Measurements from ENCODE around the gene PAOX. TPM values are rescaled to one million over a fixed set of nuclear protein-coding genes. Genes with fewer than 3 reads are reported as not detected.

The PAOX gene
- 3.4 TPM for total RNA-seq
- long read RNA-seq, transcript PAOX-201 (7 exons, 1,858 nt) = major isoform, 12 of 20 reads
- long read RNA-seq, partial matches to known transcripts = 5 of 20 reads
- long read RNA-seq, other reads (novel, unspliced or antisense) = 3 of 20 reads

DNA sequence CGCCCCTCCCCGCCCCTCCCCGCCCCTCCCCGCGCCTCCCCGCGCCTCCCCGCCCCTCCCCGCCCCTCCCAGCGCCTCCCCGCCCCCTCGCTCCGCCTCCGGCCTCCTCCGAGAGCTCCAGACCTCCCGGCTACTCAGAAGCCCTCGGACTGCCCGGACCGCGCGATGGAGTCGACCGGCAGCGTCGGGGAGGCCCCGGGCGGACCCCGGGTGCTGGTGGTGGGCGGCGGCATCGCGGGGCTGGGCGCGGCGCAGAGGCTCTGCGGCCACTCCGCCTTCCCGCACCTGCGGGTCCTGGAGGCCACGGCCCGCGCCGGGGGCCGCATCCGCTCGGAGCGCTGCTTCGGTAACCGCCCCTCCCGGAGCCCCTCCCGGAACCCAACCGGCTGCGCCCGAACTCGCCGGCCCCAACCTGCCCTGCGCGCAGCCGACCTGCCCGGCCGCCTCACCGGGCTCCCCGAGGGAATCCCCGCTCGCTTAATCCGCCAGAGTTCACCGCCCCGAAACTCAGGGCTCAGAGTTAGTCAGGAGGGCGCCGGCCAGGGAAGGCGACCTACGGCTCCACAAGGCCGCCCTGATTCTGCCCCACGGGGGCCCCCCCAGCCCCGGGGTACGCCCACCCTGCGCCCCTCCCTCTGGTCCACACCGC, at the start of gene PAOX:
Gene PAOX (plus strand): TSS at position 111 of the 649 bp plus-strand sequence. CDS start 55 bp downstream, at position 166.
- ATAC-seq (ENCODE audit: poor library complexity) = peak; percentile 66
- intact Hi-C loops (cut with DNase I) = no loop called here
- DNase-seq = peak; percentile 83

DNA sequence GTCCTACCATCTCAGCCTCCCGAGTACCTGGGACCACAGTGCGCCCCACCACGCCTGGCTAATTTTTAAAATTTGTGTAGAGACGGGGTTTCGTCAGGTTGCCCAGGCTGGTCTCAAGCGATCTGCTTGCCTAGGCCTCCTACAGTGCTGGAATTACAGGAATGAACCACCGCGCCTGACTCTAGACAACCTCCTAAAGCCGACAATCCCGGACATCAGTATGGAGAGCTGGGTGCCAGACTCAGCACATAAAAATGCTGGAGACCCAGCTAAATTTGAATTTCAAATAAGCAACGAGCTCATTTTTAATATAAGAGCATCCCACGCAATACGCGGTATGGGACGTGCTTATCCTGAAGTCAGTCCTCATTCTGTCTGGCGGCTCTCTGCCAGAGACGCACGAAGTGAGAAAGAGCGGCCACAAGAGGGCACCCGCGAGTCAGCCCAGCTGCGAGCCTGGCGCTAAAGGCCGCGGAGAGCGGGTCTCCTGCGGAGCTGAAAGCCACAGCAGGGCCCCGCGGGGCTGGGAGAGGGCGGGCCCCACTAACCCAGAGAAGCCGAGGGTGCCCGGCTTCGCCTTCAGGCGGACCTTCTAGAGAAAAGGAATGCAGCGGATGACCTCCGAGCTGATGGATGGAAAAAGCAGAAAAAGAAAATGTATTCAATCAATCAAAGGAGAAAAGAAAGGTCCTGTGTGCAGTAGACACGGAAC, 49.4 kb upstream of the PAOX start:
- intact Hi-C loops (cut with DNase I) = loop anchor here (5.0 kb wide), 1 partner anchor 278 kb away; no protein-coding TSS in a partner anchor

GRCh38 chr10:133332936-133333699, 45.9 kb upstream of the PAOX start:
- DNase-seq (peak; percentile 20), ATAC-seq (ENCODE audit: poor library complexity) (no peak)

More for the DNA sequence above, 49.4 kb upstream of the PAOX start:
- peak; percentile 92 for DNase-seq
- ATAC-seq (ENCODE audit: poor library complexity) = peak; percentile 89

DNA sequence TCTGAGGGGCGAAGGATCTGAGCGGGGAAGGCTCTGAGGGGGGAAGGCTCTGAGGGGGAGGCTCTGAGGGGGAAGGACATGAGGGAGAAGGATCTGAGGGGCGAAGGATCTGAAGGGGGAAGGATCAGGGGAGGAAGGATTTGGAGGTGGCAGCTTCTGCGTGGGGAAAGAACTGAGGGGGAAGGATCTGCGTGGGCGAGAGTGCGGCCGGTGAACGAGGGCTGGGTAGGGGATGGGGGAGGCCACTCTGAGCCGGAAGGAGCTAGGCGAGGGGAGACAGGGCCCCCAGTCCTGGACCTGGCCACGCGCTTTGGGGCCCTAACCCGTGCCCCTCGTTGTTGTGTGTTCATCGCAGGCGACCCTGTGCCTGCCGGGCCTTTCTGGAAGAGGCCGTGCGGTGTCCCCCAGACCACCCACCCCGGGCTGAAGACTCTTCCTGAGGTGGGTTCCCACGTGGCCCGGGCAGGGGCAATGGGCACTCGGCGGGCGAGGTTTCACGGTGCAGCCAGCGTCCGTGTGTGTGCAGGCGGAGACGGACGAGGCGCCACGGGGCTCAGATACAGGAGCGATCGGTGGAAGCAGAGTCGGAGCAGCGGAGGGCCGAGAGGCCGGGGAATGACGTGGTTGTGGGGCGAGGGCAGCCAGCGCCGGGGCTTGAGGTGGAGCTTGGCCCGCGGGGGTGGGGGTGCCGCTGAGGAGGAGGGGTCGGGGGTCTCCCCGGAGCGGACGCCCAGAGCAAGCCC, 44.4 kb upstream of the PAOX start:
- intact Hi-C loops (cut with DNase I) = no loop called here
- DNase-seq (peak; percentile 44), ATAC-seq (ENCODE audit: poor library complexity) (peak; percentile 23)

More at GRCh38 chr10:133332936-133333699, 45.9 kb upstream of the PAOX start:
- intact Hi-C loops (cut with DNase I) = no loop called here

DNA sequence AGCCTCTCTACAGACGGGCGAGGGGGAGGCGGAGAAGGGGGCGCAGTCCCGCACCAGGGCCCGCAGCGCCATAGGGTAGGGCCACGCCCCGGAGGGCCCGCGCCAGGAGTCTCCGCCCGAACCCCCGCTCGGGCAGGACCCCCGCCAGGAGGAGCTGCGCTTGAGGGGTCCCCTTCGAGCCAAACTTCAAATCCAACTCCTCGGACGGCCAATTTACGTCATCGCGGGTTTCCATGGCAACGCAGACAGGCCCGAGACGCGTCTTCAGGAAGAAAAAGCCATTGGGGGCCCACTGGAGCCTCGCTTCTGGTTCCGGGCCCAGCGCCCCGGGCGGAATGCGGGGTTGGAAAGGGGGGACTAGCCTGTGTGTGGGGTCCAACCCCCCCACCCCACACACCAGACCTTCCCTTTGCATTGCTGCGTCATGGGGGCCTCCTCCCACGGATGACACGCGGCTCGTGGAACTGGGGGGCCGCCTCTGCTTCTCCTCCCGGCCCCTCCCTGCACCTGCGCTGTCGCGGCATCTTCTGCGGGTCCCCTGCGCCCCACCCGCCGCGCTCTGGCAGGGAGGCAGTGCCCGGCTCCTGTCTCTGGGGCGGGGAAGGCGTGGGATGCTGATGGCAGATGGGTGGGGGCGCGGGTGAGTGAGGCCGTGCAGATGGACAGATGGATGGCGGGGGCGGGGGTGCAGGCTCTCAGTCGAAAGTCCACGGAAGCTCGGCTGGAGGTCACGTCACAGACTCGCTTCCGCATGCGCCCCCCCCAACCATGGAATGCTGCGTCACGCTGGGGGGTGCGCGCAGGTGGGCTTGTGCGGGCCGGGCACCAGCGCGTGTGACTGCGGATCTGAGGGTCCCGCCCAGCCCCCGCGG, 43.6 kb upstream of the PAOX start:
- ATAC-seq (ENCODE audit: poor library complexity) (peak; percentile 35), DNase-seq (peak; percentile 68)
- intact Hi-C loops (cut with DNase I) = no loop called here

DNA sequence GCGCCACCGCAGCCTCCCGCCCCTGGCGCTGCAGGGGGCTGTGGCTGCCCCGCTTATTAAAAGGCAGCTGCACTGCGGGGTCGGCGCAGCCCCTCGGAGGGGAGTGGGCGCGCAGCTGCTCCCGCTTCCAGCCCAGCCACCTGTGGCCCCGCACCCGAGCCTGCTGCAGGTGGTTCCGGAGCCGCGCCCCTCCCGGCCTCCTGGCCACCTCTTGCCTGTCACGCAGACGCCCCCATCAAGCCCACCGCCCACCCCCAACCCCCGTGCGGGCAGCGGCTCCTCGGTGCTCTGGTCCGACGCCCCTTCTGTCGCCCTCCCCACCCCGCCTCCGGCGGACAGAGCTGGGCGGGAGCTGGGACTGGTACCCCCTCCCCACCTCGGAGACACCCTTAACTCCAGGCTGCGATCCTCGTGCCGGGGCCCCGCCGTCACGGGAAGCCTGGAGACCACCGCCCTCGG, 42.9 kb upstream of the PAOX start:
- intact Hi-C loops (cut with DNase I) = no loop called here
- DNase-seq = peak; percentile 39
- no peak for ATAC-seq (ENCODE audit: poor library complexity)

DNA sequence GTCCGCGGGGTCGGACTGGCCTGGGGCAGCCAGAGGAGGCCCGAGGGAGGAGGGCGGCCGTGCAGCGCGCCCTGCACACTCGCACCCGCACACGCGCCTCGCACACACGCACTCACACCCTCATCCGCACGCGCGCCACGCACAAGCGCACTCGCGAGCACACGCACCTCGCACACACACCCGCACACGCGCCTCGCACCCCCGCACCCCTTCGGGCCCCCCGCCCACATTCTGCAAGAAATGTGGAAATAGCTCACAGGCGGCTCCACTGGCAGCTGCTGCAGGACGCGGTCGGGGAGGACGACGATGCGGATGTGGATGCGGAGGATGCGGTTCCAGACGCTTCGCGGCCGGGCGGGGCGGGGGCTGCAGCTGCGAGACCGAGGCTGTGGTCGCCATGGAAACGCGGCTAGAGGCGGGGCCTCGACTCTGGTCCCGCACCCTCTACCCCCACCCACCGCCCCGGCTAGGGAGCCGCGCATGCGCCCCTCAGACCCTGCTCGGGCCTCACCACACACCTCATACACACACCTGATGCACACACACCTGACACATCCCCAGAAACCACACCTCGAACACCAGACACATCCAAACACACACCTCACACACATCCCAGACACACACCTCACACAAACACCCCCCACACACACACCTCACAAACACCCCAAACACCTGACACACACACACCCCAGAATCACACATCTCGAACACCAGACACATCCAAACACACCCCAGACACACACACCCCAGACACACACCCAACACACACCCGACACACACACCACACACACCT, 42.3 kb upstream of the PAOX start, which contains the start of gene CALY:
Gene CALY (minus strand): TSS at position 320 of the 793 bp plus-strand sequence. CDS start 7,907 bp downstream, outside the sequence.
- no peak for ATAC-seq (ENCODE audit: poor library complexity)
- intact Hi-C loops (cut with DNase I) = no loop called here

GRCh38 chr10:133337370-133337725, 41.7 kb upstream of the PAOX start:
- ATAC-seq (ENCODE audit: poor library complexity) (no peak), DNase-seq (no peak)
- intact Hi-C loops (cut with DNase I) = no loop called here

More for the DNA sequence above, 42.3 kb upstream of the PAOX start, which contains the start of gene CALY:
- DNase-seq = peak; percentile 53

DNA sequence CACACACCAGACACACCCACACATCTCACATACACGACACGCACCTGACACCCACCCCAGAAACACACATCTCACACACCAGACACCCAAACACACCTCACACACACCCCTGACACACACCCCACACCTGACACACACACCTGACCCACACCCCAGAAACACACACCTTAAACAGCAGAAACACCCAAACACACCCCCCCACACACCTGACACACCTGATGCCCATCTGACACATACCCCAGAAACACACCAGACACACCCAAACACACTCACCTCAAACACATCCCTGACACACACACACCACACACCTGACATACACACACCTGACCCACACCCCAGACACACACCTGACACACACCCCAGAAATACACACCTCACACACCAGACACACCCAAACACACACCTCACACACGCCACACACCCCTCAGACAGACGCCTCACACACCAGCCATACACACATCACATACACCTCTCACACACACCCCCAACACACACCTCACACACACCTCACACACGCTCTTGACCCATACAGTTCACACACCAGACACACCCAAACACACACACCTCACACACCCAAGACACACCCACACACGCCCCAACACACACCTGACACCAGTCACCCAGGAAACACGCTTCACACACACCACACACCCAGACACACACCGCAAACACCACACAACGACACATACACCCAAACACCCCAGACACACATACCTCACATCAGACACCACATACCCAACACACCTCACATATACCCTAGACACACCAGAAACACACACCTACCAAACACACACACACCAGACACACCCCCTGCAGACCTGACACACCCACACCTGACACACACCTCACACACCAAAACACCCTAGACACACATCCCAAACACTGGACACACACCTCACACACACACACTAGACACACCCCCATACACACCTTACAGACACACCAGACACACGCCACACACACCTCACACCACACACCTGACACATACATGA, 40.7 kb upstream of the PAOX start:
- intact Hi-C loops (cut with DNase I) = no loop called here
- ATAC-seq (ENCODE audit: poor library complexity) = no peak
- peak; percentile 24 for DNase-seq

GRCh38 chr10:133339708-133340380, 39.2 kb upstream of the PAOX start:
- intact Hi-C loops (cut with DNase I) = no loop called here
- peak; percentile 30 for DNase-seq
- ATAC-seq (ENCODE audit: poor library complexity) = no peak

GRCh38 chr10:133341983-133342382, 37.1 kb upstream of the PAOX start:
- intact Hi-C loops (cut with DNase I) = no loop called here
- peak; percentile 8 for DNase-seq
- no peak for ATAC-seq (ENCODE audit: poor library complexity)

- ATAC-seq (ENCODE audit: poor library complexity) (no peak), DNase-seq (peak; percentile 6)
- intact Hi-C loops (cut with DNase I) = no loop called here
Measured at GRCh38 chr10:133342942-133343341, 36.1 kb upstream of the PAOX start.

- ATAC-seq (ENCODE audit: poor library complexity) = no peak
- intact Hi-C loops (cut with DNase I) = no loop called here
- no peak for DNase-seq
Measured at GRCh38 chr10:133343558-133343957, 35.5 kb upstream of the PAOX start.

DNA sequence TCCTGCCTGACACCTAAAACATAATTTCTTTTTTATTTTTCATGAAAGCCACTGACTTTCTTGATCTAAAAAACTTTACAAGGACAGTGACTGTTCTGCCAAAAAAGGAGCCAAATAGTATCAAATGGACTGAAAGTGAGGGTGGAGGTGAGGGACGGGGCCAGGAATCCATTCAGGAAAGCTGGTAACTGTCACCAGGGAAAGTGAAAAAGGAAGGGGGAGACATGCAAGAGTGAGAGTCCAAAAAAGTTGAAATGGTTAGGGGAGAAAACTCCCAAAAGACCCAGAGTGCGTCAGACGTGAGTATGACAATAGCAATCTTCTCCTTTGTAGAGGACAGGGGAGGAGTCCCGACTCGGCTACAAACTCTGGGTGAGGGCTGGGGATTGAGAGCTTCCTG, 34.8 kb upstream of the PAOX start:
- intact Hi-C loops (cut with DNase I) = no loop called here
- DNase-seq (no peak), ATAC-seq (ENCODE audit: poor library complexity) (no peak)

DNA sequence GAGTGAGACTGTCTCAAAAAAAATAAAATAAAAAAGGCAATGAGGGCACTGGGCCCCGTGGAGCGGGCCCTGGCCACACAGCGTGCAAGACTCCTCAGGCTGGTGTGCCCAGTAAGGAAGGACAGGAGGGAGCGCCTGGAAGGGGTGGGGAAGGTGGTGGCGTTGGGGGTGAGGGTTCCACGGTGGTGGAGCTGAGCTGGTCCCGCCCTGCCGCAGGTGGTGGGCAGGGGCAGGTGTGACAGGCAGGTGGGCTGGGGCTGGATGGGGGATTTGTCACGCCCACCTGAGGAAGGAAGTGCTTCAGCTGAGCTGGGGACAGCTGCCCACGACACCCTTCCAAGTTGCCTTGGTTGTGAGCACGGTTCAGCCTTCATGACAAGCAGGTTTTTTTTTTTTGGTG, 32.6 kb upstream of the PAOX start:
- DNase-seq (no peak), ATAC-seq (ENCODE audit: poor library complexity) (no peak)
- intact Hi-C loops (cut with DNase I) = no loop called here
